ENCODE measurements around the gene VARS2. TPM values are rescaled to one million over a fixed set of nuclear protein-coding genes. Genes with fewer than 3 reads are reported as not detected.

The VARS2 gene
- total RNA-seq, 1 donor from 2014 or later = 18.9 TPM

DNA sequence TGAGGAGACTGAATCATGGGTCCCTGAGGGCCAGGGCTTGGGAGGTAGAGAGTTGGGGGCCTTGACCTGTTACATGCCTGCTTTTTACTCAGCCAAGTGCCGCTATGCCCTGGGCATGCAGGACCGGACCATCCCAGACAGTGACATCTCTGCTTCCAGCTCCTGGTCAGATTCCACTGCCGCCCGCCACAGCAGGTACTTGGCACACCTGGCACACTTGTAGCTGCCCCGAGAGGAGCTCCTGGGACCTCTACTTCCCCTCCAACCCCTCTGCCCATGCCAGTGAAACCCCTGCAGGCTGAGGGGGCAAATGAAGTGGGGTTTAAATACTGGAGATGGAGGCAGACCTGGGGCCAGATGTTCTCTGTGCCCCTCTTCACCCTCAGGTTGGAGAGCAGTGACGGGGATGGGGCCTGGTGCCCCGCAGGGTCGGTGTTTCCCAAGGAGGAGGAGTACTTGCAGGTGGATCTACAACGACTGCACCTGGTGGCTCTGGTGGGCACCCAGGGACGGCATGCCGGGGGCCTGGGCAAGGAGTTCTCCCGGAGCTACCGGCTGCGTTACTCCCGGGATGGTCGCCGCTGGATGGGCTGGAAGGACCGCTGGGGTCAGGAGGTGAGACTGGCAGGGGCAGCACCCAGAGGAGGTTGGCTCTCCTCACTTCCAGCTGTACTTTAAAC is 25.1 kb upstream of the VARS2 start:
- intact Hi-C loops (cut with DNase I) = loop anchor here (10.0 kb wide), 1 partner anchor 204 kb away; the partner anchor contains the start of gene PPP1R18
- Histone ChIP-seq H3K4me1 (peaks cover 52% of the 10 kb centered on the region), H3K9me3 (no peaks in the 10 kb centered on the region), H3K4me3 (no peak overlapping the region), H3K27me3 (no peaks in the 10 kb centered on the region), H3K27ac (peak overlapping the region; percentile 16), H3K36me3 (peaks cover 0 to 41% of the 10 kb centered on the region in 2 donors)
- TF ChIP-seq, protein P1, sequence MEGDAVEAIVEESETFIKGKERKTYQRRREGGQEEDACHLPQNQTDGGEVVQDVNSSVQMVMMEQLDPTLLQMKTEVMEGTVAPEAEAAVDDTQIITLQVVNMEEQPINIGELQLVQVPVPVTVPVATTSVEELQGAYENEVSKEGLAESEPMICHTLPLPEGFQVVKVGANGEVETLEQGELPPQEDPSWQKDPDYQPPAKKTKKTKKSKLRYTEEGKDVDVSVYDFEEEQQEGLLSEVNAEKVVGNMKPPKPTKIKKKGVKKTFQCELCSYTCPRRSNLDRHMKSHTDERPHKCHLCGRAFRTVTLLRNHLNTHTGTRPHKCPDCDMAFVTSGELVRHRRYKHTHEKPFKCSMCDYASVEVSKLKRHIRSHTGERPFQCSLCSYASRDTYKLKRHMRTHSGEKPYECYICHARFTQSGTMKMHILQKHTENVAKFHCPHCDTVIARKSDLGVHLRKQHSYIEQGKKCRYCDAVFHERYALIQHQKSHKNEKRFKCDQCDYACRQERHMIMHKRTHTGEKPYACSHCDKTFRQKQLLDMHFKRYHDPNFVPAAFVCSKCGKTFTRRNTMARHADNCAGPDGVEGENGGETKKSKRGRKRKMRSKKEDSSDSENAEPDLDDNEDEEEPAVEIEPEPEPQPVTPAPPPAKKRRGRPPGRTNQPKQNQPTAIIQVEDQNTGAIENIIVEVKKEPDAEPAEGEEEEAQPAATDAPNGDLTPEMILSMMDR (IDR thresholded peaks at IDR 0.05) = no peak
- TF ChIP-seq POLR2A (IDR thresholded peaks at IDR 0.05) (no peak), POLR2AphosphoS5 (IDR thresholded peaks at IDR 0.05; ENCODE audit: insufficient read depth in 1 of 2, low read depth in 1 of 2) (no peak)
- no peak for DNase-seq (ENCODE audit: extremely low spot score in 2 of 2)

DNA sequence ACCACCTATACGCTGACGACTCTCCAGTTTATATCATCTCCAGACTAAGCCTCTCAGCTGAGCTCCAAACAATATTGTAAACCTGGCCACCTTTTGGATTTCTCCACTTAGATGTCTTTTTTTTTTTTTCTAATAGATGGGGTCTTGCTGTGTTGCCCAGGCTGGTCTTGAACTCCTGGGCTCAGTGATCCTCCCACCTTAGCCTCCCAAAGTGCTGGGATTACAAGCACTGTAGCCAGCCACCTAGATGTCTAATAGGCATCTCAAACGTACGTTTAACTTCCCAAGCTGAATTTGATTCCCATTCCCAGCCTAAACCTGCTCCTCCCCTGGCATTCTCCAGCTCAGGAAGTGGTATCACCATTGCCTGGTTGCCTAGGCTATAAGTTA is 24.5 kb upstream of the VARS2 start:
- no peak overlapping the region for H3K27ac ChIP-seq
- no peak overlapping the region for H3K4me3 ChIP-seq
- H3K9me3 ChIP-seq = no peaks in the 10 kb centered on the region
- DNase-seq (ENCODE audit: extremely low spot score in 2 of 2) = no peak
- no peaks in the 10 kb centered on the region for H3K27me3 ChIP-seq
- peaks cover 0 to 46% of the 10 kb centered on the region in 2 donors for H3K36me3 ChIP-seq
- intact Hi-C loops (cut with DNase I) = loop anchor here (10.0 kb wide), 1 partner anchor 205 kb away; the partner anchor contains the start of gene PPP1R18
- TF ChIP-seq, protein P1 (IDR thresholded peaks at IDR 0.05) = no peak
- TF ChIP-seq POLR2AphosphoS5 (IDR thresholded peaks at IDR 0.05; ENCODE audit: insufficient read depth in 1 of 2, low read depth in 1 of 2) = no peak
- TF ChIP-seq POLR2A (IDR thresholded peaks at IDR 0.05) = no peak
- peaks cover 52% of the 10 kb centered on the region for H3K4me1 ChIP-seq

DNA sequence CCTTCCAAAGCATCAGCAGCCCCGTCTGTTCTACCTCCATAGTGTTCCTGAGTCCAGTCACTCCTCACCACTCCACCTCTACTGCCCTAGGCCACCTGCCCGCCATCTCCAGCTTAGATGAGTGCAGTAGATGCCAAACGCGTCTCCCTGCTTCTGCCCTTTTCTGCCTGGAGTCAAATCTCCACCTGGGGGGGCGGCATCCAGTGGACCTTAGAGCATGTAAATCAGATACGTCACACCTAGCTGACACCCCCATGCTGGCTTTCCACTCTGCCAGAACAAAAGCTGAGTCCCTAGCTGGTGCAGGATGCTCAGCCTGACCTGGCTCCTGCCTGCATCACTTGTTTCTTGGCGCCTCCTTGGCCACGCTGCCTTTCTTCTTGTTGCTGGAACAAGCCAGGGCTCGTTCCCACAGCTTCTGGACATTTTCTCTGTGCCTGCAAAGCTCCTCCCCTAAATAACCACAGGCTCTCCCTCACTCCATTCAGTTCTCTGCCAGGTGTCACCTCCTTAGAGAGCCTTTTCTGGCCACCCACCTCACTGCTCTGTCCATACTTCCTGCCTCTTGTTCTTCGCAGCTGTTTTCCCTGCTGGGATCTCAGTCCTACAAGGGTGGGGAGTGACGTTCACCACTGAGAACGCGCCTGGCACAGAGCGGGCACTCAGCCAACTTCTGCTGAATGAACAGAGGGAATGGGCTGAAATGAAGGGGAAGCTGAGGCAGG is 24.0 kb upstream of the VARS2 start:
- no peak overlapping the region for H3K27ac ChIP-seq
- no peak overlapping the region for H3K4me3 ChIP-seq
- H3K9me3 ChIP-seq = no peaks in the 10 kb centered on the region
- intact Hi-C loops (cut with DNase I) = loop anchor here (10.0 kb wide), 1 partner anchor 205 kb away; the partner anchor contains the start of gene PPP1R18
- peaks cover 0 to 50% of the 10 kb centered on the region in 2 donors for H3K36me3 ChIP-seq
- H3K4me1 ChIP-seq = peaks cover 47% of the 10 kb centered on the region
- no peak for TF ChIP-seq POLR2AphosphoS5 (IDR thresholded peaks at IDR 0.05; ENCODE audit: insufficient read depth in 1 of 2, low read depth in 1 of 2)
- no peak for TF ChIP-seq POLR2A (IDR thresholded peaks at IDR 0.05)
- TF ChIP-seq, protein P1 (IDR thresholded peaks at IDR 0.05) = no peak
- H3K27me3 ChIP-seq = no peaks in the 10 kb centered on the region
- DNase-seq (ENCODE audit: extremely low spot score in 2 of 2) = no peak

DNA sequence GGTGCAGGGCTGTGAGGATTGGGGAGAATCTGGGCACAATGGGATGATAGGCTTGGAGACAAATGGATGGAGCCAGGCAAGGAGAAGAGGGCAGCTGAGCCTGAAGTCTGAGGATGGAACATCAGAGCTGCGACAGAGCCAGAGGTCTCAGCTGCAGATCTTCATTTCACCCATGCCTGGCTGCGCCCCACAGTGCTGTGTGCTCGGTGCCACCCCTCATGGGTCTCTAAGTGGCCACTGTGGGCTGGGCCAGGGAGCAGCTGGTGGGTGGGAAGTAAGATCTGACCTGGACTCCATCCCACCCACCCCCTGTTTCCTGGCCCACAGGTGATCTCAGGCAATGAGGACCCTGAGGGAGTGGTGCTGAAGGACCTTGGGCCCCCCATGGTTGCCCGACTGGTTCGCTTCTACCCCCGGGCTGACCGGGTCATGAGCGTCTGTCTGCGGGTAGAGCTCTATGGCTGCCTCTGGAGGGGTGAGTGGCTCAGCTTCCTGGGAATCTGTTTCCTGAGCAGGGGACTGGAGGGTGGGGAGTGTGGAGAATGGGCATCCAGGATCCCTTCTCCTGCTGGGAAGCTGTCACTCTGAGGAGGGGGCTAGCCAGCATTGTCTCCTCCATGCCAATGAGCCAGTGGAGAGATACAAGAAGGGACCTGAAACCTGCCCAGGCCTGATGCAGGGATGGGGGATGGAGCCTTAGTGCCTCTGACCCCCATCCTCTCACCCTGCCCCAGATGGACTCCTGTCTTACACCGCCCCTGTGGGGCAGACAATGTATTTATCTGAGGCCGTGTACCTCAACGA is 23.2 kb upstream of the VARS2 start:
- Histone ChIP-seq H3K27me3 (no peaks in the 10 kb centered on the region), H3K4me1 (peaks cover 39% of the 10 kb centered on the region), H3K9me3 (no peaks in the 10 kb centered on the region), H3K4me3 (no peak overlapping the region), H3K27ac (no peak overlapping the region), H3K36me3 (peaks cover 0 to 58% of the 10 kb centered on the region in 2 donors)
- DNase-seq (ENCODE audit: extremely low spot score in 2 of 2) = no peak
- TF ChIP-seq, protein P1 (IDR thresholded peaks at IDR 0.05) = no peak
- TF ChIP-seq POLR2A (IDR thresholded peaks at IDR 0.05) (no peak), POLR2AphosphoS5 (IDR thresholded peaks at IDR 0.05; ENCODE audit: insufficient read depth in 1 of 2, low read depth in 1 of 2) (no peak)
- intact Hi-C loops (cut with DNase I) = no loop called here
